Neural crest cell (in vitro differentiated cells): ENCODE data around the gene PUS10. TPM values are rescaled to one million over a fixed set of nuclear protein-coding genes. Genes with fewer than 3 reads are reported as not detected.

Experiments used
- DNase-seq: peaks from one replicate; pipeline ENCODE4 v3.0.0; 2021; ENCODE audit warnings: low read depth, mixed read lengths, low spot score
- H3K27ac Mint-ChIP-seq: one replicate; pipeline ENCODE4 v1.8.0; 2021; ENCODE audit warnings: mild to moderate bottlenecking, mixed read lengths; ENCODE audit not compliant: unreplicated experiment
- H3K27me3 Mint-ChIP-seq: 2 replicates; pipeline ENCODE4 v1.8.0; 2021; ENCODE audit warnings: low read depth, mild to moderate bottlenecking, mixed read lengths
- H3K36me3 Mint-ChIP-seq: 2 replicates; pipeline ENCODE4 v1.8.0; 2021; ENCODE audit warnings: low read depth, mild to moderate bottlenecking, mixed read lengths
- H3K4me1 Mint-ChIP-seq: 2 replicates; pipeline ENCODE4 v1.8.0; 2021; ENCODE audit warnings: mixed read lengths
- H3K4me3 Mint-ChIP-seq: one replicate; pipeline ENCODE4 v1.8.0; 2021; ENCODE audit warnings: mild to moderate bottlenecking, mixed read lengths
- H3K9me3 Mint-ChIP-seq: 2 replicates; pipeline ENCODE4 v1.8.0; 2021; ENCODE audit warnings: mixed read lengths
- CTCF ChIP-seq: fragments of 200-600 bp; sonication (generic); conservative IDR thresholded peaks from 2 replicates; pipeline ENCODE4 v1.5.0; 2021; ENCODE audit warnings: antibody characterized with exemption, mild to moderate bottlenecking
- long read RNA-seq: library from polyadenylated mRNA; unstranded; transcript quantifications from one replicate; pipeline ENCODE4 v2.0.0, GENCODE V29; 2020
- total RNA-seq: library from RNA; stranded (reverse); gene quantifications from 2 replicates; pipeline ENCODE4 v1.2.1, GENCODE V29; 2021

Gene PUS10, protein sequence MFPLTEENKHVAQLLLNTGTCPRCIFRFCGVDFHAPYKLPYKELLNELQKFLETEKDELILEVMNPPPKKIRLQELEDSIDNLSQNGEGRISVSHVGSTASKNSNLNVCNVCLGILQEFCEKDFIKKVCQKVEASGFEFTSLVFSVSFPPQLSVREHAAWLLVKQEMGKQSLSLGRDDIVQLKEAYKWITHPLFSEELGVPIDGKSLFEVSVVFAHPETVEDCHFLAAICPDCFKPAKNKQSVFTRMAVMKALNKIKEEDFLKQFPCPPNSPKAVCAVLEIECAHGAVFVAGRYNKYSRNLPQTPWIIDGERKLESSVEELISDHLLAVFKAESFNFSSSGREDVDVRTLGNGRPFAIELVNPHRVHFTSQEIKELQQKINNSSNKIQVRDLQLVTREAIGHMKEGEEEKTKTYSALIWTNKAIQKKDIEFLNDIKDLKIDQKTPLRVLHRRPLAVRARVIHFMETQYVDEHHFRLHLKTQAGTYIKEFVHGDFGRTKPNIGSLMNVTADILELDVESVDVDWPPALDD
- total RNA-seq, result 4.6 and 5.0 TPM in 2 replicates
- long read RNA-seq, partial matches to known transcripts, result 0 of 15 reads
- long read RNA-seq, other reads (novel, unspliced or antisense), result 13 of 15 reads

GRCh38 chr2:61017556-61018317, at the start of gene PUS10, which contains the start of gene PEX13:
Gene PUS10, minus strand, starts transcription at chr2:61018255. Its CDS starts 6,365 bp downstream, at chr2:61011890.
Gene PEX13, plus strand, starts transcription at chr2:61017720. Its CDS starts 40 bp downstream, at chr2:61017760.
- peaks cover 14% of the 10 kb centered on the region for H3K36me3 Mint-ChIP-seq
- peak; percentile 4 for DNase-seq
- H3K9me3 Mint-ChIP-seq, result peaks cover 3% of the 10 kb centered on the region
- TF ChIP-seq CTCF, result no peak
- no peaks in the 10 kb centered on the region for H3K27me3 Mint-ChIP-seq
- peak within 1 kb of the TSS; percentile 99 for H3K27ac Mint-ChIP-seq
- peak within 1 kb of the TSS; percentile 99 for H3K4me3 Mint-ChIP-seq
- H3K4me1 Mint-ChIP-seq, result peaks cover 31% of the 10 kb centered on the region

DNA sequence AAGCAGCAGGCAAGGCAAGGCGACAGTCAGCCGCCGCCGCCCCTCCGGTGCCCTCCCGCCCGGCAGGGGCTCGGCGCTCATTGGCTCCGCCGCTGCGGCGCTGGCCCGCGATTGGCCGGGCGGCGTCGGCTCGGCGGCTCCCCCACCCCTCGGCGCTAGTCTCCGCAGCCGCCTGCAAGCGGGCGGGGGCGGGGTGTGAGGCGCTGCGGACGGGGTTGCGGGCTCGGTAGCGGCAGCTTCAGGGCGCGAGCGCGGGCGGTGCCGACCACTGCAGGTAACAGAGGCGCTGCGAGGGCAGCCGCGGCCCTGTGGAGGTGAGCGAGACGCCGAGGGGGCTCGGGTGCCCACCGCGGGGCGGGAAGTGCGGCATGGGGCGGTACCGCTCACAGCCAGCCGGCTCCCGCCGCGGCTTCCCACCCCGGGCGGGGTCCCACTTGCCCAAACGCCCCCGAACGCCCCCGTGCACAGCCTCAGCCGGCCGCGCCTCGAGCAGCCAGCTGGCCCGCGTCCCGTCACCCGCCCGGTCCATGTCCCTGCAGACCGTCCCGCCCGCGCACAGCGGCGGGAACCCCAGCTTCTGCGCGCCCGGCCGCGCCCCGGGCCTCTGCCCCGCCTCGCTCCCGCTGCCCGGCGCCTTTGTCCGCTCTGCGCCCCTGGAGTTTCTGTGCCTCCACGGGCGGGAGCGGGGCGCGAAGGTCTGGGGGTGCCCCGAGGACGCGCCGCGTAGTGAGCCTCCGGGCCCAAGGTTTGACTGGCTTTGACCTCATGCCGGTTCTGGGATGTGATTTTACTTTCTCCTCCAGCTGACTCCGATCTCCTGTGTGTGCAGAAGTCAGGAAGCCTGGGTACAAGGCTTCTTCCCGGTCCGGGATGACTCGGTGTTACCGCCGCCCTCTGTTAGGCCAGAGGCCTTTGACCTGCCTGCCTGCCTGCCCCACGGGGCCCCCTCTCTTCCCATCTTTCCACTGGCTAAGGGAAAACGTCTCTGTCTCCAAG, 48.0 kb upstream of the PUS10 start, which contains the start of gene SANBR:
Gene SANBR (plus strand): TSS at position 158 of the 996 bp plus-strand sequence. CDS start 4,480 bp downstream, outside the sequence.
- Mint-ChIP-seq H3K4me3 (peak within 1 kb of the TSS; percentile 99), H3K27ac (peak within 1 kb of the TSS; percentile 97), H3K36me3 (peaks cover 2% of the 10 kb centered on the region), H3K4me1 (peaks cover 22% of the 10 kb centered on the region), H3K9me3 (no peaks in the 10 kb centered on the region), H3K27me3 (no peaks in the 10 kb centered on the region)
- DNase-seq, result peak; percentile 76
- no peak for TF ChIP-seq CTCF

GRCh38 chr2:61059382-61059781, 41.3 kb upstream of the PUS10 start:
- H3K9me3 Mint-ChIP-seq, result no peaks in the 10 kb centered on the region
- DNase-seq, result no peak
- no peak overlapping the region for H3K27ac Mint-ChIP-seq
- H3K27me3 Mint-ChIP-seq, result no peaks in the 10 kb centered on the region
- H3K36me3 Mint-ChIP-seq, result peaks cover 5% of the 10 kb centered on the region
- H3K4me1 Mint-ChIP-seq, result no peaks in the 10 kb centered on the region
- no peak for TF ChIP-seq CTCF
- H3K4me3 Mint-ChIP-seq, result no peak overlapping the region

DNA sequence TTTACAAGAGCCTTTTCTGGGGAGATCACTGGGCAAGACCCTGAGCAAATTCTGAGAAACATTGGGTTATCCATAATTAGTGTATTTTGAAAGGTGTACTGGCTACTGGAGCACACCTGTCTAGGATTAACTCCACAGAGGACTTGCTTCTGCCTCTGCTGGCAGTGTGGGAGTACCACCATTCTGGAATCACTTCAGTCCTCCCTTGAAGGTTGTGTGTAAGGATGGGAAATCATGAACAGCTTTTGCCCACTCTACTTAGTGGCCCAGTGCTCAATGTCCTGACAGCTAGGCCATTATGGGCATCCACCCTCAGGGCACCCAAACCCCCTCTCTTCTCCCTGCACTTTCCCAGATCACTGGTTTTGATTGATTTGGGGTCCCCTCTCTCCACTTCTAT, 39.5 kb upstream of the PUS10 start:
- H3K36me3 Mint-ChIP-seq, result peaks cover 6% of the 10 kb centered on the region
- no peak overlapping the region for H3K27ac Mint-ChIP-seq
- H3K4me3 Mint-ChIP-seq, result no peak overlapping the region
- H3K4me1 Mint-ChIP-seq, result no peaks in the 10 kb centered on the region
- TF ChIP-seq CTCF, result no peak
- no peaks in the 10 kb centered on the region for H3K27me3 Mint-ChIP-seq
- no peak for DNase-seq
- H3K9me3 Mint-ChIP-seq, result no peaks in the 10 kb centered on the region
